Kidney tubule cell (primary cell): ENCODE data around the gene MRPL54.

Experiments
- DNase-seq: peaks from one replicate; pipeline ENCODE4 v3.0.0-alpha.2; 2018; ENCODE audit warnings: low spot score

MRPL54 gene

DNA sequence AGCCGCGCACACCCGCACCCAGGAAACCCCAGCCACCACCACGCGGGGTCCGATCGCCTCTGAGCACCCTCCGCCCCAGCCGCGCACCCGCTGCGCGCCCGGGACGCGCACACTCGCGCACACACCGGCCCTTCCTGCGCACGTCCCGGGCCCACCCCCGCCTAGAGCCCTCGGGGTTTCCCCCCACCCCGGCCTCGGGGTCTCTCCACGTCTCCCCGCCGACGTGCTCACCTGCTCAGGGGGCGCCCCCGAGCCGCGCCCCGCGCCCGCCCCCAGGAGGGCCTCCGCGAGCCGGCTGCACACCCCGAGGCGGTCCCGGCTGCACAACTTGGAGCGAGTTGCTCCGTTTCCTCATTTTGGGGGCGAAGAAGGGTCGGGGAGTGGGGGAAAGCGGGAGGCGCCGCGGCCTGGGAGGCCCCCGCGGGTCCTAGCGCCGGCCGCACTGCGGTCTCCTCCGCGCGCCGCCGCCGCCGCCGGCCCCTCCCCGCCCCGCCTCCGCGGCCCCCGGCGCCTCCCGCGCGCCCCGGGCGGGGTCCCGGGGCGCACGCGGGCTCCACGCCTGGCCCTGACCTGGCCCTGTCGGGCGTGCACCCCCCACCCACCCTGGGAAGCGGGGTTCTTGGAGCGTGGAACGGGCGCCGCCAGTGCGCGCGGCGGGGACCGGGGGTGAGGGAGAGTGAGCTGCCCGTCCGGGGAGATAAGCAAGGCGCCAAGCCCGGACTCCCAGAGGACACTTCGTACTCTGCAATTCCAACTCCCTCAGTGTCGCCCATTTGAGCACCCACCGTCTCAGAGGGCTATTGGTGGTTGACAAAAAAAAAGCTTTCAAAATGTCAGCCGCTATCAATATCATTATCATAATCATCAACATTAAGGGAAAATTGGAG lies 23.7 kb downstream of the MRPL54 start, which contains the start of gene MATK:
Gene MATK (minus strand): TSS at position 444 of the 887 bp plus-strand sequence. CDS start 1,246 bp downstream, outside the sequence.
- no peak for DNase-seq

DNA sequence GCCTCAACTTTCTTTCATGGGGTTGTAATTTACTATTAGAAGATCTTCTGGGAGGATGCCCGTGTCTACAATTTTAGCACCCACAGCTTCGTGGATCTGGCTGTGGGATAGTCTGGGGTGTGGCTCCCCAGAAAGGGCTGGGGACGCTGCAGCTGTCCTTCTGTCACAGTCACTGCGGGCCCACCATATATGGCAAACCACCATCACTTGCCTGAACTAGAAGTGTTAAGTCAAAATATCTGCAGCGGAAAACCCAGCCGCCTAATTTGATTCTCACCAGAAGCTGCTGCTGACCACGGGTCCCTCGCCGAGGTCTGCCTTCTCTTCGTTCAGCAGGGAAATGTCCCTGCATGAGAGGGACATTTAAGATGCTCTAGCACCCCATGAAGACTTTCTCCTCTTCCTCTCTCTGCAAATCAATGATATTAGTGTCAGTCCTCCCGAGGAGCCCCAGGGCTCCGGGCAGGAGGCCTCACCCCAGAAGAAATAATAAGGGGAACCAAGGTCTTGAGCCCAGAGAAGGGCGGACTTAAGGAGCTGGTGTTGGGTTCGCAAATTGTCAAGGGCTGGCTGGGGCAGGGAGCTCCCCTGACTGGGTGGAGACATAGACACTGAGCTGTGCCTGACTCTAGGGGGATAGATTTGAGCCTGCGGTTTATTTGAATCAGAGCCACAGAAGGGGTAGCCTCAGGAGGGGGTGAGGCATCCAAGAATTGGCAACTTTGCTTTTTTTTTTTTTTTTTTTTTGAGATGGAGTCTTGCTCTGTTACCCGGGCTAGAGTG lies 26.7 kb downstream of the MRPL54 start:
- DNase-seq, result no peak

DNA sequence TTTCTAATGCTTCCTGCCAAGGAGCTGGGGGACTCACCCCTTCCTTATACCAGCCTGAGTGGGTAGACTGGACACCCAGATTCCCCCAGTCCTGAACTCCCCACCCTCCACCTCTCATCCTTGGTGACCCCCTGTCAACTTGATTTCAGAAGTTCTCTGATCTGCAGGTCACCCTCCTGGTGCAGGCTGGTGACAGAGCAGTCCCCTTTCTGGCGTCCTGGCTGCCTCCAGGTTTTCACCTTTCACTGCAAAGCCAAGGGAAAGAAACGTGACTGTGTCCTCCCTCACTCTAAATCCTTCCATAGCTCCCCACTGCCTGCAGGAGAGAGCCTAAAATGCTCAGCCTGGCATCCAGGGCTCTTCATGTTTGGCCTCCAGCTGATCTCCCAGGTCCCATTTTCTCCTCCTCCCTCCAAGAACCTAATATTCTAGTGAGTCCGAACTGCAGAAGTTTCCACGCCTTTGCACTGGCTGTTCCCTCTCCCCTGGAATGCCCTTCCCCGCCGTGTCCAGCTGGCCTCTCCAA lies 27.8 kb downstream of the MRPL54 start:
- no peak for DNase-seq

DNA sequence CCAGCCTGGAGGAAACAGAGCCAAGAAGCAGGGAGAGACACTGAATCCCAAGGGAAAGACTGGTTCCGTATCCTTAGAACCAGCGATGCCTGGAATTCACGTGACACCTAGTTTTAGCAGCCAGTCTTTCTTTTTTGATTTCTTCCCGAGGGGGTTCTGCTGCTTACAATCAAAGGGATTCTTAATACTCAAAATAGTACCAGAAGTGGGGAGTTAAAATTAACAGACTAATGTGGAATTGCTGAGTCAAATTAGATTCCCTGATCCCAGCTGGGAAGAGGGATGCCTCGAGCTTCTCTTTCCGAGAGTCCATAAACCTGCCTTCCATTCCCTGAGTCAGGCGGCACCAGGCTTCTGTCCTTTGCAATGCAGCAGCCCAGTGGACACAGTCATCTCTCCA lies 28.5 kb downstream of the MRPL54 start:
- DNase-seq, result no peak

DNA sequence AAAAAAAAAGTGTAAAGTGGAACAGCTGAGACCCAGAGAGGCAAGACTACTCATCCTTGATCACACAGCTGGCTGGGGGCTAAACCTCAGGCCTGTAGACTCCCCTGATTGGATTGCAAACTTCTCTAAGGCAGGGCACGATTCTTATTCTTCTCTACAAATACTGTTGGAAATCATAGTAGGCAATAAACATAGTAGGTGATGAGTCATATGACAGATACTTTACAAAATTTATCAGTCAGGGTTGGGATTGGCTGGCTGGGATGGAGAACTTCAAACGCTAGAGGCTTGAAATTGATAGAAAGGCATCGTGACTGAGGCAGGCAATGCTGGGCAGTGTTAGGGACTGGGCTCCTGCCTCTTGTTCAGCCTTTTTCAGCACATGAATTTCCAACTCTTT lies 29.6 kb downstream of the MRPL54 start:
- no peak for DNase-seq

DNA sequence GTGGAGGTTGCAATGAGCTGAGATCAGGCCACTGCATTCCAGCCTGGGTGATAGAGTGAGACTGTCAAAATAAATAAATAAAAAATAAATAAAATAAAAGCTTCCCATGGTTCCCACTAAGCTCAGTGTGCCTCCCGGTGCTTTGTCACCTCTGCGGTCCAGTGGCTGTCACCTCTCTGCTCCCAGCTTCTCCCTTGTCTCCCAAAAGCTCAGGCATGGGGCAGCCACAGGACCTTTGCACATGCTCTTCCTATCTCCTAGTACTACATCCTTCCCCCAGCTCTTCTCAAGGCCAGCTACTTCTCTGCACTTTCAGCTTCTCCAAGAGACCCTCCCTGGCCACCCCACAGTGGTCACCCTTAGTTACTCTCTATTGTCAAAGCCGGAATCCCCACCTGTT lies 31.3 kb downstream of the MRPL54 start:
- DNase-seq, result no peak

DNA sequence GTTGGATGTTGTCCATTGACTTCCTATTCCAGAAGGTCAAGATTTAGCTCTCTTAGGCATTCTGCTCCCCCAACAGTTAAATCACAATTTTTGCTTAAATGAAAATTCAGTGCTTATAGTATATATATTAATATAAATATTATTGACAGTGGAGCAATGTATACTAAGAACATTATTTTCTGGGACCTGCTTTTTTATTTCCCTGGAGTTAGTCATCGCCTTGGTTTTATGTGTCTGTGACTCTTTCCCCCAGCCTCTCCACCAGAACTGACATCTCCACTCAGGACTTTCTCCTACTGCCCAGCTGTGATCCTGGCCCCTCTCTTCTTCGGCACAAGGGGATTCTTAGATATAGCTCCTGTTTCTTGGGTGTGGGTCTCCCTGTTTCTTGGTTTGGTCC lies 33.9 kb downstream of the MRPL54 start:
- no peak for DNase-seq

DNA sequence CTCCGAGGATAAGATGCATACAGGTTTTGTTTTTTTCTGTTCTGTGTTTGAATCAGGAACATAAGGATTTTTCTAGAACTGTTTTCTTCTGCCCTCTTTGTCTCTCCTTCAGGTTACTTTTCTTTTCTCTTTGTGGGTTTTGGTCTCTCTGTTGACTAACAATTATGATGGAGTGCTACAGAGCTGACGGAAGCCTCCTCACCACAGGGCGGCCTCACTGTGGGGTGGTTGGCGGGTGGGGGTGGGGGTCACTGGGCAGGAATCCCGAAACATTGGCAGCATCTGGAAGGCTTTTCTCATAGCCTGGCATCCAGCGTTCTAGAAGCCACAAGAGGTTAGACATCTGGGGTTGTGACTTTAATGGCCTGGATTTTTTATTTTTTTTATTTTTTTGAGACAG lies 35.7 kb downstream of the MRPL54 start:
- DNase-seq, result no peak

DNA sequence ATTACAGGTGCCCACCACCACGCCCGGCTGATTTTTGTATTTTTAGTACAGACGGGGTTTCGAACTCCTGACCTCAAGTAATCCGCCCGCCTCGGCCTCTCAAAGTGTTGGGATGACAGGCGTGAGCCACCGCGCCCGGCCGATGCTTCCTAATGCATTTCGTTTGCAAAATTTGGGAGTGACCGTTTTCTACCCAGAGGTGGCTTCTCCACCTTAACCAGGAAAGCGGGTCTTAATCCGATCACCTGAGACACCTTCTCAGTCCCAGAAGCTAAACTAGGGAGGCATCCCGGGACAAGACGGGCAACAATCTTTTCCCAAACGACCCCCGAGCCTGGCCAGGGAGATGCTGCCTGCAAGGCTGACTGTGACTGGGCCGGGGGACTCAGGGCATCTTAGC lies 38.5 kb downstream of the MRPL54 start:
- DNase-seq, result no peak

DNA sequence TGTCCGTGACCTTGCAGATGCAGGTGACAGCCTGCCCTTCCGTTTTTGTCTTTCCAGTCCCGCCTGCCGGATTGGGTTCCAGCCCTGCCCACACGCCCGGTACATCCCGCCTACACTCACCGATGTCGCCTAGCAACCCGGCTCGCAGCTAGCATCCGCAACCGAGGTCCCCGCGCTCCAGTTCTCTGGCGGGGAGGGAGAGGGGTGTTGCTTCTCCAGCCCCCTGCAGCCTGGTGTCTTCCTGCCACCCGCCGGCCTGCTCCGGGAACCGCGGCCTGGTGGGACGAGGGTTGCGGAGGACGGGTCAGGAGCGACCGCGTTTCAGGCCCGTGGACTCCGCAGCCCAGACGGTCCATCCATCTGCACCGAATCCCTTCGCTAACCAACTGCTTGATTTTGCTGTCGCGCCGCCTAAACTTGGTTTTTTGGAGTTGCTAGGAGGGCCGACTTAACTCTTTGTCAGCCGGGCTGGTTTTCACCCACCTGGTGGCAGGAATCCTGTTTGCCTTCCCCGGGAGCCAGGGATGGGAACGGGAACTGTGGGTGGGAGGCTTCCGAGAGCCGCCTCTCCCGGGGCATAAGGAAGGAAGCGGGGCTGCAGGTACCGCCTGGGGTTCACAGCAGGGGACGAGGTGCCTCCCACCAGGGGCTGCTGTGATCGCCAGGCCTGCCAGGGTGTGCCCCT lies 39.1 kb downstream of the MRPL54 start:
- no peak for DNase-seq

DNA sequence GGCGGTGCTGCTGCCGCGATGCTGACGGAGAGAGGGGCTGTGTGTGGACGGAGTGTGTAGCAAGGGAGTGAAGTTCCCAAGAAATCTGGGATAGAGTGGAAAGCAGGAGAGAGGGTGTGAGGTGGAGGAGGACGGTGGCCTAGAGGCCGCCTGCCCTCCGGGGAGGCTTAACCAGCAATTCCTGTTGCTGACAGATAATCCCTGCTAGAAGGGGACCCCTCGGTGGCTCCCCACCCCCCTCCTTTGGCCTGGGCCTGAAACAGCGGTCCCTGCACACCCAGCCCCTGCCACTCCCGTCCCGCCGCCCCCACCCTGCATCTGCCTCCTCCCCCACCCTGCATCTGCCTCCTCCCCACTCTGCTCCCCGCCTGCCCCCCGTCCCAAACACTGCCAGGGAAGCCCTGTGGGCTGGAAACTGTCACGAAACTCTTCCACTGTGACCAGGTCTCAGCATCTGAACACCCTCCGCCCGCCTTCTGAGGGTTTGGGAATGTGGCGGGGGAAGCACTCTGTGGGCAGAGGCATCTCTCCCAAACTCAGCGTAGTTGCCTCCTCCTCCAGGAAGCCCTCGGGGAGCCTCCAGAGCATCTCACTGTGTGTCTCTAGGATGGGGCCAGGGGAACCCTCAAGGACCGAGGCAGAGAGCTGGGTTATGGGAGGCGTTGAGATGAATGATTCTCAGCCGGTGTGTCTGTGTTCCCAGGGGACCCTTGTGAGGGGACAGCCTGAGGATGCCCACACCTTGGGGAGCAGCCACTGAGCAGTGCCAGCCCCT lies 40.8 kb downstream of the MRPL54 start:
- DNase-seq, result no peak

DNA sequence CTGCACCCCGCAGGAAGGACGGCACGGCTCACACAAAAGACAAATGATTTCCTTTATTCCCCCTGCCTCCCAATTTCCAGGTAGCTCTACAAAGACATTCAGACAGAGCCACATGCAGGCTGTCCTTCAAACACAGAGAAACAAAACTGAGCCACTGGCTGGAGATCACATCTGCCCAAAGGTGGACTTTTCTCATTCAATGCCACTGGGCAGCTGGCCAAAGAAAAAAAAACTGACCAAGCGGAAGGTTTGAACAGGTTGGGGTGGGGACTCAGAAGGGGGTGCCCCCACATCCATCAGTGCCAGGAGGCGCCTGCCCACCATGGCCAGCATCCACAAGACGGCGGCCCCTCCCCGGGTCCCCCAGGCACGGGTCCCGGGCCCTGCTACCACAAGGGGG lies 41.5 kb downstream of the MRPL54 start:
- no peak for DNase-seq

DNA sequence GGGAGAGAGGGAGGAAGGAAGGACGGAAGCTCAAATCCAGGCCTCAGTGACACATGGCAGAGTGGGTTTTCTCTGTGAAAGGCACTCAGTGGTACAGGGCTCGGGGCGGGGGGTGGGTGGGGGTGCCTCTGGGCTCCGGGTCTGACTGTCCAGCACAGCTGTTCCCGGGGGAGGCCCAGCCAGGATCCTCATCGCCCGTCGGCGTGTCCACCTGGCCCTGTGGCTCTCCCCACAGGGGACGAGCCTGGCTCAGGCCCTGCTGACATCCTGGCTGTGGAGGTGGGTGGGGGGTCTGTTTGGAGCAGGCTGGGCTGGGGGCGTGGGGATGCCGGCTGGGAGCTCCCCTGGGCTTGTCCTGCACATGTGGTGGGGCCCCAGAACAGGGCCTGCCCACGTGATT lies 41.9 kb downstream of the MRPL54 start:
- DNase-seq, result no peak

DNA sequence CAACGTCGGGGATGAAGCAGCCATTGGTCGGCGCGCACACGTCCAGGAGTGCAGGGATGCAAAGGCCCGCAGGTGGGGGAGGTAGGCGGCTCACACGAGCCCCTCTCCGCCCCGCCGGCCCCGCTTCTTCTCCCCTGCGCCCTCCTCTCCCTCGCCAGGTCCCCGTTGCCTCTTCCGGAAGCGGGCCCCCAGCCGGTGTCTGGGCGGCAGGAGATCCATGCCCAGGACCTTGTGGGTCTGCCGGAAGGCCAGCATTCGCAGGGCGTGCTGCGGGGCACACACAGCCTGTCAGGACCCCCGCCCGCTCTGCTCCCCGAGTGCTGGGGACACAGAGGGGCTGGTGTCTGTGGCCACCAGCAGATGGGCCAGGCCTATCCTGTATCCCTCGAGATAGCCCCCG lies 43.4 kb downstream of the MRPL54 start:
- no peak for DNase-seq

DNA sequence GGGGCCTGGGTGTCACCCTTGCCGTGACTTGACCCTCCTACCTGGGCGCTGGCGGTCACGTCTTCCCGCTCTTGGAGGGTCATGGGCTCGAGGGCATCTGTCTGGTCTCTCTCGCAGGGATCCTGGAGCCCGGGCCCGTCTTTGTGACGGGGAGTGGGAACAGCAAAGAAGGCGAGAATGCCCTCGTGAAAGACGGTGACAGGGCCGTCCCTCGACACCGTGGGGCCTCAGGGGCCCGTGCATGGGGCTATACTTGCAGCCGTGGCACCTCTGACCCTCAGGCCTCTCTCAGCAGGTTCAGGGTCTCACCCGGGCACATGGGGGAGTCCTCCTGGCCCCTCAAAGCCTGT lies 44.6 kb downstream of the MRPL54 start:
- no peak for DNase-seq

DNA sequence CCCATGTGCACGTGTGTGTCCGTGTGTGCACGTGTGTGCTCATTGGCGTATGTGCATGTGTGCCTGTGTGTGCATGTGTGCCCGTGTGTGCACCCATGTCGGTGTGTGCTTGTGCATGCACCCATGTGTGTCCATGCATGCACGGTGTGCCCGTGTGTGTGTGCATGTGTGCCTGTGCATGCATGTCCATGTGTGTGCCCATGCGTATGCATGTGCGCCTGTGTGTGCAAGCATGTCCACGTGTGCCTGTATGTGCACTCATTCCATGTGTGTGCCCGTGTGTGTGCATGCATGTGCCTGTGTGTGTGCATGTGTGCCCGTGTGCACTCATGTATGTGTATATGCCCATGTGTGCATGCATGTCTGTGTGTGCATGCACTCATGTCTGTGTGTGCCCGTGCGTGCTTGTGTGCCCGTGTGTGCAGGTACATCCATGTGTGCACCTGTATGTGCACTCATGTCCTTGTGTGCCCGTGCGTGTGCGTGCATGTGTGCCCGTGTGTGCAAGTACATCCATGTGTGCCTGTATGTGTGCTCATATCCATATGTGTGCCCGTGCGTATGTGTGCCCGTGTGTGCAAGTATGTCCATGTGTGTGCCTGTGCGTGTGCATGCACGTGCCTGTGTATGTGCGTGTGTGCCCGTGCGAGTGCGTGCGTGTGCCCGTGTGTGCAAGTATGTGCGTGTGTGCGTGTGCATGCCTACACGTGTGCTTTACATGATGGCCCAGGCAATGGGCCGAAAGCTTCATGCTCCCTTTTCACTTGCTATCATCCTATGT lies 45.3 kb downstream of the MRPL54 start:
- DNase-seq, result no peak

DNA sequence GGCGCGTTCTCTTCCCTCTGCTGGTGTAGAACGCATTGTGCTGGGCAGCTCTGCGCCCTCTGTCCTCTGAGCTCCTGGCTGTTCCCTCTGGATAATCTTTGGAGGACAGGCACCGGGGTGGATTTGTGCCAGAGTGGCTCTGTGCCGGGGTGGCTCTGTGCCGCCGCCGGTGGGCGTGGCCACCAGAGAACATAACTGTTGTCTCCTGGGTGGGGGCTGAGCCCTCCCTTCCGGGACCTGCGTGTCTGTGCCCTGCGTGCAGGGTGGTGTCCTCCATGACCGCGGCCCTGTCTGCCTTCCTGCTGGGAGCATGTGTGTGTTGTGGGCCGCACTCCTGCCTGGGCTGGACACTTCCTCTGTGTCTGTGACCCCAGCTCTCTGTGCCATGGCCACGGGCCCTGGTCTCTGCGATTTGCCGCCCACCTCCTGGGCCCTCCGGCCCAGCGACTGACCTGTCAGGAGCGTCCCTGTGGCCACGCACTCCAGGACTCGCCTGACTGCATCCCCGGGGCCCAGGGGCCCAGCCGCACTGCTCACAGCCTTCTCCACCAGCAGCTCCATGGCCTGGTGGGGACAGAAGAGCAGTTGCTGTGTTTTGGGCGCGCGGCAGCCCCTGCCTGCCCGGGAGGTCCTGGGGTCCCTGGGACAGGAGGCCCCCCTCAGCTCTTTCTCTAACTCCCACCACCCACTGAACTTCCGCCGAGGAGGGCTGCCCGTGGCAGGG lies 46.1 kb downstream of the MRPL54 start:
- DNase-seq, result no peak

DNA sequence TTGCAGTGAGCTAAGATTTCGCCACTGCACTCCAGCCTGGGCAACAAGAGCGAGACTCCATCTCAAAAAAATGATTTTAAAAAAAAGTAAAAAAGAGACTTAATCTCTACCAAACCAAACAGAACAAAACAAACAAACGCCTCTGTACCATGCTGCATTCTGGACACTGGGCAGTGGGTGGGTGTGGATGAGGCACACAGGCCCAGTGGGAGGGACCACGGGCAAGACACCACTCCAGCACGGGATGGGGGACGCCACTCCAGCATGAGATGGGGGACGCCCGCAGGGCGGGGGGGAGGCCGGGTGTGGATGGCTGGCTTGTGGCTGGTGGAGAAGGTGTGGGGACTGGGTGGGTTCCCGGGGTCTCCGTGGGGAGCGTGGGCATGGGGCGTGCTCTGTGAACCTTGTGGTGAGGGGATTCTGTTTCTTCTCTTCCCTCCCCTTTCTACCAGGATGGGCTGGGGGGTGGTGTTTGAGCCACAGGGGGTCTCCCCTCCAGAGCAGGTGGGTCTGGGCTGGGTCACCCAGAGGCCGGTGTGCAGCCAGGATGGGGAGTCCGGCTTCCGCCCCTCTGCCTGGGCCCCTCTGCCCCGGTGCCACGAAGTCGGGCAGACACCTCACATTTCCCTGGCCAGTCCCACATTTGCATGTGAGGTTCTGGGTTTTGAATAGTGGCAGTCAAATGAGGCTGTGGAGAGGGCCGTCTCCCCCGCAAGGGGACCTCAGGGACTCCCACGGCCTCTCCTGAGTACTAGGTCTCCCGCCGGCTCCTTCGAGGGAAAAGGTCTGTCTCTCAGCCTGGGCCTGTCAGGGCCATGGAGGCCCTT lies 47.6 kb downstream of the MRPL54 start:
- DNase-seq, result no peak

DNA sequence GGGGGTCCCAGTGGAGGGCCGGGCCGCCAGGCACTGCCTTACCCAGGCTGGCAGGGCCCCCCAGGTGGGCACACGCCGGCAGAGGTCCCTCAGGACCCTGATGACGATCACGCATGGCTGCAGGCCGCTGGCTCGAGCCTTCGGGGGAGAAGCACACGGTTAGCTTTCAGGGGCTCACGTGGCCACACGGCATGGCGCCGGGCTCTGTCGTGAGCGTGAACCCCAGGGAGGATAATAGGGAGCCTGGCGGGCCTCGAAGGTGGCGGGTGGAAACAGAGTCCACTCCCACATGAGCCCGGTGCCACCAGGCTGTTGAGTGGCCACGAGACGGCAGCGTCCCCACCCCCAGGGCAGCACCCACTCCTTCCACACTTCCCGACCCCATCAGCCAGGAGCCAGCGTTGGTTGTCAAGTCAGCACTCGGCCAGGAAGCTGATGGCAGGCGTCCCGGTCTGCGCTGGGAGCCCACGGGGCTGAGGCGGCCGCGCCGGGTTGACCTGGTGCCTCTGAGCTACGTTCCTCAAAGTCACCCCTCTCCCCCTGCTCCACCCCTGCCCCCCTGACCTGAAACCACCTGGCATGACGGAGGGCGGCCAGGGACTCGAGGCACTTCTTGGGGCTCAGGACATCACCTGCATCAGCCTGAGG lies 48.4 kb downstream of the MRPL54 start:
- DNase-seq, result no peak
